AG04449 (cell line): ENCODE data around the gene CAPNS2.
"Not testable (repeated sequence)": the region's sequence is repeated elsewhere in the genome, so short reads cannot be mapped to it uniquely, and the experiment has no call there.

Source experiments
- CTCF ChIA-PET: fragments of 350-600 bp; formaldehyde crosslinking; extraction: SDS; loops from one replicate; lab custom pipeline; 2021; ENCODE audit warnings: antibody characterized with exemption; lab: Yijun Ruan, JAX
- POLR2A ChIA-PET: fragments of 400-600, 350-600 bp; formaldehyde crosslinking; extraction: SDS; loops from one replicate; lab custom pipeline; 2020; ENCODE audit warnings: antibody characterized with exemption, inconsistent platforms; lab: Yijun Ruan, JAX
- DNase-seq: peaks from one replicate; pipeline ENCODE4 v3.0.0-alpha.2; 2010; ENCODE audit warnings: low read depth, low spot score
- H3K4me3 ChIP-seq: 2 replicates; pipeline ENCODE4 v1.5.1; 2011; ENCODE audit warnings: low read depth, mild to moderate bottlenecking, control low read depth, low read length
- CTCF ChIP-seq: IDR thresholded peaks from one replicate; pipeline ENCODE4 v1.5.1; 2011; ENCODE audit warnings: mild to moderate bottlenecking, moderate library complexity, low read length, control low read depth, inconsistent platforms; ENCODE audit not compliant: insufficient read depth; ENCODE audit errors: missing control alignments

The CAPNS2 gene

GRCh38 chr16:55605754-55606336 is 39.4 kb downstream of the CAPNS2 start:
- DNase-seq: no peak
- CTCF ChIA-PET: no interaction called here
- POLR2A ChIA-PET: no interaction called here
- TF ChIP-seq CTCF: no peak
- no peak overlapping the region for H3K4me3 ChIP-seq

GRCh38 chr16:55613613-55614335 is 47.3 kb downstream of the CAPNS2 start:
- ChIA-PET CTCF (no interaction called here), POLR2A (no interaction called here)
- DNase-seq: no peak
- H3K4me3 ChIP-seq: no peak overlapping the region
- no peak for TF ChIP-seq CTCF

GRCh38 chr16:55615071-55615470 is 48.6 kb downstream of the CAPNS2 start:
- no peak for TF ChIP-seq CTCF
- no peak overlapping the region for H3K4me3 ChIP-seq
- DNase-seq: no peak
- ChIA-PET POLR2A (no interaction called here), CTCF (no interaction called here)

GRCh38 chr16:55615670-55616069 is 49.2 kb downstream of the CAPNS2 start:
- CTCF ChIA-PET, POLR2A ChIA-PET, DNase-seq, H3K4me3 ChIP-seq: not testable (repeated sequence)
